Cardiac fibroblast (primary cell): ENCODE results near the gene CDC42SE2.

Experiments
- DNase-seq, 2 donors: peaks; one replicate each; pipeline versions ENCODE4 v3.0.0 to v3.0.0-alpha.2; 2010; ENCODE audit warnings: low read depth in 2 of 2
- H3K4me3 ChIP-seq, 2 donors: replicated peaks in 1 of 2; 1 replicate in 1 of 2; 2 replicates in 1 of 2; pipeline ENCODE4 v1.5.1; 2011; ENCODE audit warnings: low read depth in 2 of 2, low read length in 2 of 2, mild to moderate bottlenecking in 2 of 2, moderate library complexity in 1 of 2
- TF ChIP-seq, protein P1 (sequence below): IDR thresholded peaks from one replicate; pipeline ENCODE4 v1.5.1; 2011; ENCODE audit warnings: low read depth, mild to moderate bottlenecking, low read length, inconsistent platforms

The CDC42SE2 gene

DNA sequence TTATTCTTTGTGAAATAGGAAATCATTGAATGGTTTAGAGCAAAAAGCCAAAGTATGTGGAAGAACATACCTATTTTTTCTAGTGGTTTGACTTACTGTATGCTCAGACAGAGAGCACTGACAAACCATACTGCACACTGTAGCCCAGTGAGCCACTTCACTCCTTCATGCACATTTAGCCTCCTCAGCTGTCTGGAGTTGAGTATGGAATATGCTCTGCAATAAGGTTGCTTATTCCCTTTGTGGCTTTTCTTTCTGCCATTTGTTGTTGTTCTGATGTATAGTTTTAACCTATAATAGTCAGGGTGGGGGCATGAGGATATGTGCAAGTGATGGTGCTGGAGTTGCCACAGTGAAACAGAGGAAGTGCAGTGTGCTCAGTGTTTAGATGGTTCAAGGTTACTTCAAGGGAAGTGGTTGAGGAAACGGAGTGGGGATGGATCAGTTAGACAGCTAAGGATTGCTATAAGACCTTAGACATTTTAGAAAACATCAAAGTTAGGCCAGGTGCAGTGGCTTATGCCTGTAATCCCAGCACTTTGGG lies 100.7 kb downstream of the CDC42SE2 start:
- DNase-seq = no peak
- TF ChIP-seq, protein P1, sequence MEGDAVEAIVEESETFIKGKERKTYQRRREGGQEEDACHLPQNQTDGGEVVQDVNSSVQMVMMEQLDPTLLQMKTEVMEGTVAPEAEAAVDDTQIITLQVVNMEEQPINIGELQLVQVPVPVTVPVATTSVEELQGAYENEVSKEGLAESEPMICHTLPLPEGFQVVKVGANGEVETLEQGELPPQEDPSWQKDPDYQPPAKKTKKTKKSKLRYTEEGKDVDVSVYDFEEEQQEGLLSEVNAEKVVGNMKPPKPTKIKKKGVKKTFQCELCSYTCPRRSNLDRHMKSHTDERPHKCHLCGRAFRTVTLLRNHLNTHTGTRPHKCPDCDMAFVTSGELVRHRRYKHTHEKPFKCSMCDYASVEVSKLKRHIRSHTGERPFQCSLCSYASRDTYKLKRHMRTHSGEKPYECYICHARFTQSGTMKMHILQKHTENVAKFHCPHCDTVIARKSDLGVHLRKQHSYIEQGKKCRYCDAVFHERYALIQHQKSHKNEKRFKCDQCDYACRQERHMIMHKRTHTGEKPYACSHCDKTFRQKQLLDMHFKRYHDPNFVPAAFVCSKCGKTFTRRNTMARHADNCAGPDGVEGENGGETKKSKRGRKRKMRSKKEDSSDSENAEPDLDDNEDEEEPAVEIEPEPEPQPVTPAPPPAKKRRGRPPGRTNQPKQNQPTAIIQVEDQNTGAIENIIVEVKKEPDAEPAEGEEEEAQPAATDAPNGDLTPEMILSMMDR = no peak
- no peak overlapping the region for H3K4me3 ChIP-seq

DNA sequence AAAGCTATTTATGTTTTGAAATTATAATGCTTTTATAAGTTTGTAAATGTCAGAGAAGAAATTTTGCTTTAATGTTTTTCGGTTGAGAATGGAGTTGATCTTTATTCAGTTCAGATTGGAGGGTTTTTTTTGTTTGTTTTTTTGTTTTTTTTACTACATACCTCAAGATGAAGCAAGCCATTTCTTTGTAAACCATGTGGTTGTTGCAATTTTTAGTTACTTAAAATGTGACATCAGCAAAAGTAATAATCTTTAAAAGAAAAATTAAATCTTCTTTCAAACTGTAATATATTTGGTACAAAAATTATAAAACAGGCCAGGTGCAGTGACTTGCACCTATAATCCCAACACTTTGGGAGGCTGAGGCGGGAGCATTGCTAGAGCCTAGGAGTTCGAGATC lies 102.6 kb downstream of the CDC42SE2 start:
- H3K4me3 ChIP-seq = no peak overlapping the region
- TF ChIP-seq, protein P1 = no peak
- no peak for DNase-seq

DNA sequence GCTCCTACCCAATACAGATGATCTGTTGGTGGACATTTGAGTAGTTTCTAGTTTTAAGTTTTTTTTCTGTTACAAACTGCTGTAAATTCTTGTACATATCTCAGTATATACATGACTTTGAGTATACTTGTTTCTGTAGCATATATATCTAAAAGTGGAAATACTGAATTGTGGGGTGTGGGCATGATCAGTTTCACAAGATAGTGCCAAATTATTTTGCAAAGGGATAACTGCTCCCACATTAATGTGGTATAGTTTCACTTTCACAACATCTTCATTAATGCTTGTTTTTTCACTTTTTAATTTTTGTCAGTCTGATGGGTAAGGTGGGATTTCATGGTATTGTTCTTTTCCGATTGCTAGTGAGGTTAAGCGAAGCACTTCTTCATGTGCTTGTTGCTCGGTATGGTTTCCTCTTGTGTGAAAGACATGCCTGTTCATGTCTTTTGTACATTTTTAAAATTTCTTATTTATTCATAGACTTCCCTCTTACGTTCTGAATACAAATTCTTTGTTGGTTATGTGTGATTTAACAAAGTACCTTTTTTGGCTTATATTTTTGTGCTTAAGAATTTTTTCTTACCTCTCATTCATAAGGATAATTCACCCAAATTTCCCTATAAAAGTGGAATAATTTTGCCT lies 103.5 kb downstream of the CDC42SE2 start:
- TF ChIP-seq, protein P1 = no peak
- H3K4me3 ChIP-seq = no peak overlapping the region
- DNase-seq = no peak

DNA sequence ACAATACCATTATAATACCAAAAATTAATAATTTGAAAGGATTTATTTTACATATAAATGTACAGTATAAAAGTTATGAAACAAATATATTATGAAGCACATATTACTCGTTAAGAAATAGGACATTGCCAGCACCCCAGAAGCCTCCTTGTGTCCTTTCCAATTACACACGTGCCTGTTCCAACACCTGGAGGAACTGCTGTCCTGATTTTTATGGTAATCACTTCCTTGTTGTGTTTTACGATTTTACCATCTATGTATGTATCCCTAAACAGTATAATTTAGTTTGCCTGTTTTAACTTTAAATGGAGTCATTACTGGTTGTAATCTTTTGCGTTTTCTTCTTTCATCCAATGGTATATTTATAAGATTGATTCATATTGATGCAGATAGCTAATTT lies 105.0 kb downstream of the CDC42SE2 start:
- TF ChIP-seq, protein P1 = no peak
- DNase-seq = no peak
- no peak overlapping the region for H3K4me3 ChIP-seq

DNA sequence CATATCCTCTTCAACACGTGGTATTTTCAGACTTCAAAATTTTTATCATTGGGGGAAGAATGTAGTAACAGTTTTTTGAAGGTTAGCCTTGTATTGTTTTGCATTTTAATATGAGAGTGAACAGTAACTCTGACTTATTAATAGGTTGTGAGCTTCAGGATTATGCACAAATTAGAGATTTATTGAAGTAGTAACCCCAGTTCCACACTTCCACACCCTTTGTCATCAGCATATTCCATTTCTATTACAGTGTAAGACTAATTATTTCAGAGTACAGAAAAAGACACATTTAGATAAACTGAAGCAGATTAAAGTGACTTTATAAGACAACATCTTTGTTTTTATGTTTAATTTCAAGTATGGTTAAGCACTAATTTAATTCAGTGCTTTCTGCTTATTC lies 105.7 kb downstream of the CDC42SE2 start:
- TF ChIP-seq, protein P1 = no peak
- no peak for DNase-seq
- no peak overlapping the region for H3K4me3 ChIP-seq

DNA sequence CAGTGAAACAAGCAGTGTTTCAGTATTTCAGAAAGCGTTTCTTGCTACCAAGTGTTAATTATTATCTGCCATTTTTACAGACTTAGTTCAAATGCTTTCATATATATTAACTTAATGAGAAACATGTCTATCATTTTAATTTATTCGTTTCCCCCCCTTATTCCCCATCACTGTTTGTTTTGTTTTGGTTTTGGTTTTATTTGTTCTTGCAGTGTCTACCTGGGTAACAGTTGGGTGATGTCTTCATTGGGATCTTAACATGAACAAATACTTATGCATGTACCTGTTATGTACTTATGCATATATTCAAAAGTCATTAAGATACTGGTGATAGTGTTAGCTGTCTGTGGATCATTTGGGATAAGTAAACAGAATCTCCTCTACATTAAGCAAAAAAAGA lies 108.0 kb downstream of the CDC42SE2 start:
- DNase-seq = no peak
- TF ChIP-seq, protein P1 = no peak
- H3K4me3 ChIP-seq = no peak overlapping the region

DNA sequence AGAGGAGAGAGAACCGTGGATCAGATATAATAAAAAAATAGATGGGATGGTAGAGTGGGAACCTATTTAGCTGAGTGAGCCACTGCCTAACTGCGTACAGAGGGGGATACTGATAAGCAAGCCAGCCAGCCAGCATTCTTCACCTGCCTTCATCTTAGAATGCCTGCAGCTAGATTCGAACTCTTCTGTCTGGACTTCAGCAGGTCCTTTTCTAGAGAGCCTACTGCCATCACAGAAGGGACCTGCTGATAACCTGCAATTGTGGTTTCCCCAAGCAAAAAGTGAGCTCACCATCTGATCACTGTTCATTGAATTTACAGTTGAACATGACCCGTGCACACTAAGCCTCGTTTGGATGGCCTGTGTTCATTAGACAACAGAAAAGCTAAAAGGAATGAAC lies 109.4 kb downstream of the CDC42SE2 start:
- DNase-seq = no peak
- H3K4me3 ChIP-seq = no peak overlapping the region
- TF ChIP-seq, protein P1 = no peak
